Mucosa of descending colon (tissue), 3 donors: ENCODE data around the gene MORN1. TPM values are rescaled to one million over a fixed set of nuclear protein-coding genes. Genes with fewer than 3 reads are reported as not detected.

Experiments used
- ATAC-seq: fragments of 200-7000 bp; cut with Tn5 transposase; one replicate; pipeline ENCODE4 v1.9.1; 2020; ENCODE audit warnings: mild to moderate bottlenecking, moderate library complexity
- DNase-seq, 3 donors: peaks; one replicate each; pipeline ENCODE4 v3.0.0-alpha.2; 2020
- H3K36me3 ChIP-seq: fragments of 200-600 bp; one replicate; pipeline ENCODE4 v1.8.0; 2021; ENCODE audit warnings: low read depth, mild to moderate bottlenecking
- H3K4me1 ChIP-seq: fragments of 200-600 bp; one replicate; pipeline ENCODE4 v1.8.0; 2021; ENCODE audit warnings: low read depth, mild to moderate bottlenecking
- H3K4me3 ChIP-seq: fragments of 200-600 bp; one replicate; pipeline ENCODE4 v1.8.0; 2021; ENCODE audit warnings: mild to moderate bottlenecking
- H3K9me3 ChIP-seq: fragments of 200-600 bp; one replicate; pipeline ENCODE4 v1.8.0; 2021; ENCODE audit warnings: mild to moderate bottlenecking
- CTCF ChIP-seq: fragments of 200-600 bp; IDR thresholded peaks from one replicate; pipeline ENCODE4 v1.8.0; 2022; ENCODE audit warnings: antibody characterized with exemption, mild to moderate bottlenecking
- intact Hi-C, 2 donors: fragments of 100-400 bp; cut with DNase I in 1 of 2; cut with micrococcal nuclease in 1 of 2; formaldehyde crosslinking; loops; one replicate each; pipeline versions ENCODE4 v1.11.0 to v1.11.1; 2022; cut with DNase I, micrococcal nuclease
- total RNA-seq, 3 donors: library from RNA; stranded (reverse); fragmentation: NEBNext Ultra II Directional in 2 of 3; extraction: Animal tissue kit (Norgen Biotek cat#: 25700) in 2 of 3; gene quantifications; one replicate each; pipeline versions ENCODE4 v1.2.1 to v1.2.4, GENCODE V29; 2021 to 2023
- donor health status: DM: no; HTN: no; CAD: no; lungs with moderate emphysema.
- donor health status: DM: no; HTN: no; CAD: no.
- donor health status: DM: no; HTN: yes; CAD: no.

Gene MORN1
- total RNA-seq, 3 donors from 2014 or later: 13.1 to 17.4 (median 13.4) TPM

- no peaks in the 10 kb centered on the region for H3K9me3 ChIP-seq
- peak in 2 of 3 donors; percentile 17 to 47 for DNase-seq
- intact Hi-C loops: loop anchor here in 1 of 2 donors (5.0 kb wide), 1 partner anchor 183 kb away; no protein-coding TSS in a partner anchor
- H3K36me3 ChIP-seq: no peaks in the 10 kb centered on the region
- TF ChIP-seq CTCF: no peak
- no peaks in the 10 kb centered on the region for H3K4me1 ChIP-seq
- H3K4me3 ChIP-seq: no peak overlapping the region
- ATAC-seq: no peak
Measured at GRCh38 chr1:2379733-2380404, 11.5 kb downstream of the MORN1 start.

DNA sequence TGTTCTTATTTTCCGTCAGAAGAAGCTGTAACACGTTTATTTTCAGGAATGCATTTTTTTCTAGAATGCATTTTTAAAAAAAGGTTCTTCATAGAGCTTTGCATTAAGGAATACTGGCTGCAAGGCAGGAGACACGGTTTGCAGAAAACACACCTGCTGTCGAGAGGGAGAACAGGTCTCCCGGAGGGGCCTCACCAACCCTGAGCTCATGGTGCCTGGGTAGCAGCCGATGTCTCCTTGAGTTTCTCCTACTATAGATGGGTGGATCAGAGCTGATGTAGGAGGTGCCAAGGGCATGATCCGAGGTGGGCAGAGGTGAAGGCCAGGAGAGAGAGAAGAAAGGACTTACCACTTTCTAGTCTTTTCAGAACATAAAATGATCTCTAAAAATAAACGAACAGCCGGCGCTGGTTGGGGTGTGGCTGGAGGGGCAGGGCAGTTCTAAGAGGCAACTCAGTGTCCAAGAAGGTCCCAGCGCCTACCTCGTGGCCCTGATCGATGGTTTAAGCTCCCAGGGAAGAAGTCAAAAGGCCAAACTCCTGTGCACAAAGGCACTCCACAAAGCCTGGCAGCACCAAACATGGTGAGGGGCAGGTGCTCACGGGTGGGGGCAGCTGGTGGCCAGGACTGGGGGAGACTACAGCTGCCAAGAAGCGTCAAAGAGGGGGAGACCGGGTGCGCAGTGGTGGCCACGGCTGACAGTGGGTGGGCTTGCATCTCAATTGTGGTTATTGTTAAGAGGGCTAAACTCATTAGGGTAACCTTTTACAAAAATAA is 12.2 kb downstream of the MORN1 start:
- no peak overlapping the region for H3K4me3 ChIP-seq
- intact Hi-C loops: loop anchor here in 1 of 2 donors (5.0 kb wide), 1 partner anchor 182 kb away; no protein-coding TSS in a partner anchor
- ATAC-seq (no peak), DNase-seq (peak in 2 of 3 donors; percentile 12 to 33)
- no peaks in the 10 kb centered on the region for H3K4me1 ChIP-seq
- no peak for TF ChIP-seq CTCF
- no peaks in the 10 kb centered on the region for H3K36me3 ChIP-seq
- H3K9me3 ChIP-seq: no peaks in the 10 kb centered on the region

- Histone ChIP-seq H3K36me3 (no peaks in the 10 kb centered on the region), H3K9me3 (no peaks in the 10 kb centered on the region), H3K4me3 (no peak overlapping the region), H3K4me1 (no peaks in the 10 kb centered on the region)
- ATAC-seq (no peak), DNase-seq (peak in 2 of 3 donors; percentile 20 to 44)
- intact Hi-C loops: loop anchor here in 1 of 2 donors (5.0 kb wide), 1 partner anchor 181 kb away; no protein-coding TSS in a partner anchor
- TF ChIP-seq CTCF: no peak
Measured at GRCh38 chr1:2378441-2378851, 12.9 kb downstream of the MORN1 start.

- H3K9me3 ChIP-seq: no peaks in the 10 kb centered on the region
- no peak for ATAC-seq
Measured at GRCh38 chr1:2377751-2378440, 13.5 kb downstream of the MORN1 start.

More at GRCh38 chr1:2377751-2378440, 13.5 kb downstream of the MORN1 start:
- TF ChIP-seq CTCF: no peak
- no peaks in the 10 kb centered on the region for H3K4me1 ChIP-seq
- DNase-seq: peak in 2 of 3 donors; percentile 18 to 42
- no peak overlapping the region for H3K4me3 ChIP-seq
- H3K36me3 ChIP-seq: no peaks in the 10 kb centered on the region
- intact Hi-C loops: loop anchor here in 1 of 2 donors (5.0 kb wide), 1 partner anchor 181 kb away; no protein-coding TSS in a partner anchor
